BE2C (cell line): ENCODE data around the gene DCBLD2.

Experiments used
- DNase-seq: peaks from one replicate; pipeline ENCODE4 v3.0.0-alpha.2; 2020
- H3K27me3 ChIP-seq: fragments of 250-450 bp; sonication (Bioruptor Pico); 2 replicates; pipeline ENCODE4 v1.5.1; 2020; ENCODE audit warnings: mild to moderate bottlenecking
- H3K36me3 ChIP-seq: fragments of 250-450 bp; sonication (Bioruptor Pico); 2 replicates; pipeline ENCODE4 v1.5.1; 2020; ENCODE audit warnings: mild to moderate bottlenecking
- H3K4me1 ChIP-seq: fragments of 250-450 bp; sonication (Bioruptor Pico); 2 replicates; pipeline ENCODE4 v1.5.1; 2020
- H3K4me3 ChIP-seq: 2 replicates; pipeline ENCODE4 v1.5.1; 2011; ENCODE audit warnings: low read depth, low read length
- H3K9me3 ChIP-seq: fragments of 250-450 bp; sonication (Bioruptor Pico); 2 replicates; pipeline ENCODE4 v1.5.1; 2020
- CTCF ChIP-seq: IDR thresholded peaks from 2 replicates; pipeline ENCODE4 v1.5.1; 2012; ENCODE audit warnings: mild to moderate bottlenecking, low read depth, low read length

Gene DCBLD2

GRCh38 chr3:98766924-98767323 is 134.6 kb downstream of the DCBLD2 start:
- Histone ChIP-seq H3K4me1 (peaks cover 43% of the 10 kb centered on the region), H3K9me3 (no peaks in the 10 kb centered on the region), H3K36me3 (peaks cover 25% of the 10 kb centered on the region), H3K4me3 (no peak overlapping the region), H3K27me3 (no peaks in the 10 kb centered on the region)
- no peak for TF ChIP-seq CTCF
- DNase-seq, result no peak

GRCh38 chr3:98765721-98766120 is 135.8 kb downstream of the DCBLD2 start:
- no peak for TF ChIP-seq CTCF
- Histone ChIP-seq H3K4me3 (0 out of 2 replicates have a peak overlapping the region, but pooled peaks have one; percentile 3), H3K4me1 (peaks cover 47% of the 10 kb centered on the region), H3K36me3 (peaks cover 22% of the 10 kb centered on the region), H3K9me3 (no peaks in the 10 kb centered on the region), H3K27me3 (no peaks in the 10 kb centered on the region)
- peak; percentile 58 for DNase-seq

DNA sequence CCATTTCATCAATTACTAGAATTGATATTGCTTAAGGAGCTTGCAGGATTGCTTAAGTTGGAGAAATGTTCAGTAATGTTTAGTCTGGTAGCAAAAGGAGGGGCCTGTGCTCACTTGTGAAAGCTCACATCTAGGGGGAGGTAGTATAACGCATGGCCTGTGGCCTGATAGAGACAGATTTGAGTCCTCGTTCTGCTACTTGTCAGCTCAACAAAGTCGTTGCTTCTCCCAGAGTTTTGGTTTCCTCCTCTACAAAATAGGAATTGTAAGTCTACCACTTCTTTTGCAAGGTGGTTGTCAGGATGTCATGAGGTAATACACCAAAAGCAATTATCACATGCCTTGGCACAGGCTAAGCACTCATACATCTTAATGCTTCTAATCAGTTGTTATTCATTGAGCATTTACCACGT is 137.0 kb downstream of the DCBLD2 start:
- TF ChIP-seq CTCF, result no peak
- Histone ChIP-seq H3K4me3 (no peak overlapping the region), H3K27me3 (no peaks in the 10 kb centered on the region), H3K9me3 (no peaks in the 10 kb centered on the region), H3K36me3 (peaks cover 17% of the 10 kb centered on the region), H3K4me1 (peaks cover 47% of the 10 kb centered on the region)
- no peak for DNase-seq

DNA sequence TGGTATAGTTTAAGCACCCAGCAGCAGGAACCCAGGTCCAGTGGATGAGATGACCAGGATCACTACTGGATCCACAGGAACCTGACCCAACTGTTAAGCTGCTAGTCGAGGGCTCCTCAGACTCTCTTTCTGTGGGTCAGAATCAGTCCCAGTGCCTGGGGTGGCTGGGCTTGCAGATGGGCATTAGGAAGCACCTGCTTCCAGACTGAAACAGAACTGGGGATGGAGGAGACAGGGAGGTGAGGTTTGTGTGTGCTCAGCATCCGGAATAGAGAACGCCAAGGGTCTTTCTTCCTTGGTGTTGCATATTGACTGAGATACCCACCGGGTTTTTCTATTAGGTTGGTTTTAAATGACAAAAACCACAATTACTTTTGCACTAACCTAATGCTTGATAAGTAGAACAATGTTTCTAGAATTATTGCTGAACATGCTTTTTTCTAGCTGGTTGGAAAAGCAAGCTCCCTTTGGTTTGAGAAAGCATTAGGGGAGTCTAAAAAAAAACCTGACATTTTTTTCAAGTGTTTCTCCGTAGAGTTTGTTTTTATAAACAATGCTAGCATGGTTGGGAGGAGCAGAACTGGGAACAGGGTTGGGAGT is 137.6 kb downstream of the DCBLD2 start:
- Histone ChIP-seq H3K4me1 (peaks cover 47% of the 10 kb centered on the region), H3K4me3 (no peak overlapping the region), H3K27me3 (no peaks in the 10 kb centered on the region), H3K36me3 (peaks cover 12% of the 10 kb centered on the region), H3K9me3 (no peaks in the 10 kb centered on the region)
- DNase-seq, result no peak
- TF ChIP-seq CTCF, result no peak

DNA sequence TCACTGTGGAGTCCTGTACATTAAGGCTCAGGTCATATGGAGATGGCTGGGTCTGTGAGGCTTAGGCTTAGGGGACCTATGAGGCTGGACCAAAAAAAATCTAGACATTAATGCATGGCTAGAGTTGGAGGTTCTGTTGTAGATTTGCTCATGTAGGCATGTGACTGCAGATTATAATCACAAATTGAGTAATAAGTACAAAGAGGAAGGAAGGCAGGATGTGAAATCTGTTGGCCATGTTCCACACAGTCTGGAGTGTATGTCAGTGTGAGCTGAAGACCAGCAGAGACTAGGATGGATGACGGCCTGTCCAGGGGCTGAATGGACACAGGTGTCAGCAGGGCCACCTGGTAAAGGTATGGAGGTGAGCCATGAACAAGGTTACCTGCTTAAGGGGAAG is 138.4 kb downstream of the DCBLD2 start, which contains the start of gene ST3GAL6:
ST3GAL6 (plus strand) TSS at position 265 of the 400 bp plus-strand sequence. CDS start 5,101 bp downstream, outside the sequence.
- no peak for TF ChIP-seq CTCF
- no peaks in the 10 kb centered on the region for H3K9me3 ChIP-seq
- peak; percentile 70 for DNase-seq

GRCh38 chr3:98761643-98762229 is 139.8 kb downstream of the DCBLD2 start:
- no peak for DNase-seq
- no peak for TF ChIP-seq CTCF
- H3K27me3 ChIP-seq, result no peaks in the 10 kb centered on the region
- H3K9me3 ChIP-seq, result no peaks in the 10 kb centered on the region
- H3K4me1 ChIP-seq, result peaks cover 40% of the 10 kb centered on the region
- H3K36me3 ChIP-seq, result peaks cover 14% of the 10 kb centered on the region
- no peak overlapping the region; the same call in 1 of the 2 replicates for H3K4me3 ChIP-seq

More for the DNA sequence above, 138.4 kb downstream of the DCBLD2 start, which contains the start of gene ST3GAL6:
- Histone ChIP-seq H3K27me3 (no peaks in the 10 kb centered on the region), H3K36me3 (peaks cover 8% of the 10 kb centered on the region), H3K4me3 (peak within 1 kb of the TSS; percentile 9; the same call in 1 of the 2 replicates), H3K4me1 (peaks cover 47% of the 10 kb centered on the region)
